MV-4-11 (cell line): ENCODE data around the gene SSC4D.
A peak's percentile ranks its signal among the peaks of the same experiment; 100 is the strongest.
"Not testable (repeated sequence)": the region's sequence is repeated elsewhere in the genome, so short reads cannot be mapped to it uniquely, and the experiment has no call there.

Source experiments
- DNase-seq: peaks from one replicate; lab custom pipeline; 2025; lab: John Stamatoyannopoulos, UW

SSC4D gene

DNA sequence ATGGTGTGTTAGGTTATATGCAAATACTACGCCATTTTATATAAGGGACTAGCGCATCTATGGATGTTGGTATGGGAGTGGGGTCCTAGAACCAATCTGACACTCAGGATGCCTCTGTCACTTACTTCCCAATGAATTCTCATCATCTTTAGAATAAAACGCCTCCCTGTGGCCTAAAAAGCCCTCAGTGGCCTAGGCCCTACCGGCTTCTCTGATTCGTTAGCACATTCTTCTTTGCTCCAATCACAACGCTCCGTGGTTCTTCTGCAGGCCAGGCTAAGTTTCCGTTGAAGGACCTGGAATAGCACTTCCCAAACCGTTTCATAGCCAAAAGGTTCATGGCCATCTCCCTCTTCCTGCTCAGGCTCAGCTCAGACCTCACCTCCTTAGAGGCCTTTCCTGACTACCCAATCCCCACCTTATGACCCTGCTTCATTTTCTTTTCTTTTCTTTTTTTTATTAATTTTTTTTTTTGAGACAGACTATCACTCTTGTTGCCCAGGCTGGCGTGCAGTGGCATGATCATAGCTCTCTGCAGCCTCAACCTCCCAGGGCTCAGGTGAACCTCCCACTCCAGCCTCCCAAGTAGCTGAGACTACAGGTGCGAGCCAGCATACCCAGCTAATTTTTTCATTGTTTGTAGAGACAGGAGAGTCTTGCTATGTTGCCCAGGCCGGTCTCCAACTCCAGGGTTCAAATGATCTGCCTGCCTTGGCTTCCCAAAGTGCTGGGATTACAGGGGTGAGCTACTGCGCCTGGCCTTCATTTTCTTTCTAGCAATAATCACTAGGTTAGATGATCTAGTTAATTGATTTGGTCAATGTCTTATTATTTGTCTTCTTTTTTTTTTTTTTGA, 26.2 kb downstream of the SSC4D start:
- DNase-seq: no peak

DNA sequence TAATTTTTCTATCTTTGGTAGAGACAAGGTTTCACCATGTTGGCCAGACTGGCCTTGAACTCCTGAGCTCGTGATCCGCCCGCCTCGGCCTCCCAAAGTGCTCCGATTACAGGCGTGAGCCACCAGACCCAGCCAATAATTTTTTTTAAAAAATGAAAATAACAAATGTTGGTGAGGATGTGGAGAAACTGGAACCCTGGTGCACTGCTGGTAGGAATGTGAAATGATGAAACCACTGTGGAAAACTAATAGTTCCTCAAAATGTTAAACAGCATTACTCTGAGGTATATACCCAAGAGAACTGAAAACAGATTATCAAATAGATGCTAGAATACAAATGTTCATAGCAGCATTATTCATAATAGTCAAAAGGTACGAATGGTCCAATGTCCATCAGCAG, 27.7 kb downstream of the SSC4D start:
- peak; percentile 48 for DNase-seq

DNA sequence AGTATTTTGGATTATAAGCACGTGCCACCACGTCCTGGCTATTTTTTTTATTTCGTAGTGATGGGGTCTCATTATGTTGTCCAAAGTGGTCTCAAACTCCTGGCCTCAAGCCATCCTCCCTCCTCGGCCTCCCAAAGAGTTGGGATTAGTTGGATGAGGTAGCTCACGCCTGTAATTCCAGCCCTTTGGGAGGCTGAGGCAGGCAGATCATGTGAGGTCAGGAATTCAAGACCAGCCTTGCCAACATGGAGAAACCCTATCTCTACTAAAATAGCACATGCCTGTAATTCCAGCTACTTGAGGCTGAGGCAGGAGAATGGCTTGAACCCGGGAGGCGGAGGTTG, 28.9 kb downstream of the SSC4D start:
- DNase-seq: no peak

DNA sequence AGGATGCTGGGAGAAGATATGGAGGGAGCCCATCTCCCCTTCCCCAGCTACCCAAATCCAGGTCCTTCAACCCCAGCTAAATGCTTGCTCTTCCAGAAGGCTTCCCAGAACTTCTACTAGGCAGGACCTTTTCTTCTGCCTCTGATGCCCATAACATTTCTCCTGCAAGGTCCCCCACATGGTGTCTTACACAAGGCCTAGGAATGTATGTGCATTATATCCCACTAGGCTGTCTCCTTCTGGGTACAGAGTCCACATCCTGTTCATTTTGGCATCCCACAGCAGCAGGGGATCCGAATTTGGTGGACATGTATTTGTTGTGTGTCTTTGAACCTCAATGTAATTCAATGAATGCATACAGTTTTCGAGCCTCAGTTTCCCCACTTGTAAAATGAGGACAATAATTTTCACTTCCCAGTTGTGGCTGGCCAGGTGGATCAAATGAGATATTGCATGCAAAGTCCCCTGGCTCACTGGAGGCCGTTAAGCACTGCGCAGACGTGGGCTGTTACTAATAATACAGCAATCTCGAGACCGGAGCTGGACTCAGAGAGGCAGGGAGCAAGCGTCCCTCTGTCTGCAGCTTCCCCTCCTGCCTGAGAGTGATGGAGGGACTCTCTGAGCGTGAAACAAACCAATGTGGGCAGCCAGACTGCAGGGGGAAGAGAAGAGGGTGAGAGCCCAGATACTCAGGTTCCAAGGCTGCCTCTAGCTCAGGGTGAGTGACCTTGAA, 32.1 kb downstream of the SSC4D start:
- no peak for DNase-seq

DNA sequence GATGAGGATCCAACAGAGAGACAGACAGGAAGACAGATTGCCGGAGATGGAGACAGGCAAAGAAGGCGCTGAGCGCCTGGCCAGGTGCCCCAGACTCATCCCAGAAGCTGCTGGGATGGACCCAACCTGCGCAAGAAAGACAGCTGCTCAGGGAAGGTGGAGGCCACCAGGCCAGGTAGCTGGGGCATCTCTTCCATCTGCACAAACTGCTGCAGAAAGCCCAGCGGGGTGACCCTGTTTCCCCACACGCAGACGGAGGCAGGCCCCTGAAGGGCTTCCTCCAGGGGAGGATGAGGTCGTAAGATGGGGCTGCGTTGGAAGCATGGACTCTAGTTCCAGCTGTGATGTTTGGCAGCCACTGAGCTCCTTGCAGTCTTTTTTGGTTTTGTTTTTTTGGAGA, 34.2 kb downstream of the SSC4D start:
- DNase-seq: no peak

DNA sequence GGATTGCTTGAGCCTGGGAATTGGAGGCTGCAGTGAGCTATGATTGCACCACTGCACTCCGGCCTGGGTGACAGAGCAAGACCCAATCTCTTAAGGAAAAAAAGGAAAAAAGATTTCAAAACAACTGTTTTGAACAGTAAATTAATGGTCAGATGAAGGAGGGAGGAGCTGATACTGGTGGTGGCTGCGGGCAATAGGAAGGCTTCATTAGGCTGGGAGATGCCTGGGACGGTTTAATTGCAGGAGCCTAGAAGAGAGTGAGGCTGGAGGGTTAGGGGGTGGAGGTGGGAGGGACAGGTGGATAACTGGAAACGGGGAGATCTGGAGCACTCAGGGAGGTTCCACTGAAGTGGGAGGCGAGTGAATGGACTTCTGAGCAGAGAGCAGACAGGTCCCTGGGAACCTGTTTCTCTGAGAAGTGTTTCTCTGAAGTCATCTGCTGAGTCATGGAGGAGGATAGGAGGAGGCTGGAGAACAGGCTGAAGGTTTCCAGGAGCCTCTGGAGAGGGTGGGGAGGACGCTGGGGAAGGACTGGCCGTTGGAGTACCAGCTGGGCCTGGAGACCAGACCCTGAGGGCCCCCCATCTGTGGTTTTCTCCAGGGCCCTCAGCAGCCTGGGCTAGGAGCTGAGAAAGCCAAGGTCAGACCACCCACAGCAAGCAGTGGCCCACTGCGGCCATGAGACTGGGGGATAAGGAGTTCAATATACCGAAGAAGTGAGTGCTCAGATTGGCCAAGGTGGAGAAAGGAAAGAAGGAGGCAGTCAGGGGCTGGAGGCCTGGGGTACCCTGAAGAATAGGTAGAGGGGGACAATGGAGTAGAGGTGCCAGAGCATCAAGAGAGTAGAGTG, 36.3 kb downstream of the SSC4D start:
- DNase-seq: no peak

DNA sequence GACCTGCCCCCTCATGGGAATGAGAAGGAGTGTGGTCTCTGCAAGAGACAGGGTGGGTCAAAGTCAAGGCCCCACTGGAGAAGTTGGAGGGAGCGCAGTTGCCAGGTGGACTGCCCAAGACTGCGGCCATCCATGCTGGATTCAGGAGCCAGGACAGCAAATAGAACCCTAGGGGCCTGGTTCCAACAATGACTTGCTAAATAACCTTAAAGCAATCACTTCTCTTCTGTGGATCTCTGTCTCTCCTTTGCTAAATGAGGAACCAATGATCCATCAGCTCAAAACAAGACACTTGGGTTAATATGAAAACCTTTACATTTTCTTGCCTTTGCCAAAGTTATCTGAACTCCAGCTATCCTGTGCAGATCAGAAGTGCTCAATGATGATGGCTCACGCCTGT, 38.1 kb downstream of the SSC4D start:
- DNase-seq: no peak

DNA sequence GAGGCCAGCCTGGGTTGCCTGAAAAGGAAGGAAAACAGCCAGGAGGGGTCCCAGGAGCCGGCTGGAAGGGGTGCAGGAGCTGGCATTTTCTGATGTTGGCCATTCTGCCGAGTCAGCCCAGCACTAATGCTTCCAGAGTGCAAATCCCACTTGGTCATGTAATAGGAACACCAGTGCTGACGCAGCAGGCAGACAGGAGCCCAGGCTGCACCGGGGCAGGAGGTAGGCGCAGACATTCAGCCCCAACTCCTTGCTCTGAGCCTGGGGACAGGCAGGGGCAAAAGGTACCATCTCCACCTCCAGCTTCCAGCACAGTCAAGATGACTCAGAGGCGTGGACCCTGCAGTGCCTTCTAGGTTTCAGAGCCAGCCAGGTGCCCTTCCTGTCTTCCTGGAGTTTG, 40.5 kb downstream of the SSC4D start:
- no peak for DNase-seq

DNA sequence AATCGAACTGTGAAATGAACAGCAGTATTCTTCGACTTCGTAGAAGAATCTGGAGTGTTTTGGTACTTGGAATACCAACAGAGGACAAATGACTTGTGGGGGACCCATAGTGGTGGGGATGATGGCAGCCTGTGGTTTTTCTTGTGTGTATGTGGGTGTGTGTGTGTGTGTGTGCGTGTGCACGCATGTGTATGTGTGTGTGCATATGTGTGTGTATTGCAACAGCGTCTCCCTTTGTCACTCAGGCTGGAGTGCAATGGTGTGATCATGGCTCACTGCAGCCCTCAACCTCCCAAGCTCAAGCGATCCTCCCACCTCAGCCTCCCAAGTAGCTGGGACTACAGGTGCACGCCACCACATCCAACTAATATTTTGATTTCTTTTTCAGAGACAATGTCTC, 41.3 kb downstream of the SSC4D start:
- DNase-seq: no peak

DNA sequence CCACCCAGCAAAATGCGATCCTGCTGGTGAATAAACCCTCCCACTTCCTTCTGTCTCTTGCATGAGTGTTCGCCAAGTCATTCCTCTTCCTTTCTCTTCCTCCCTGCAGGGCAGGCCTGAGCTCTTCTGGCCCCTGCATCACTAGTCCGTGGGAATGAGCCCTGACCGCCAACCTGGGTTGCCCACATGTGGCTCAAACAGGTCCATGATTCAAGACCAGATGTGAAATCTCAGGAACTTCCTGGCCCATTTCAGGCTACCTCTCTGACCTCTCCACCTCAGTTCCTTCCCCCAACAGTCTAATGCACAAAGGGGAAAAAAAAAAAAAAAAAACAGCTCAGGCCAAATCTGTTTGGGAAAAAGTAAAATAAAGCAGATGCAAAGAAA, 45.3 kb downstream of the SSC4D start:
- peak; percentile 79 for DNase-seq

DNA sequence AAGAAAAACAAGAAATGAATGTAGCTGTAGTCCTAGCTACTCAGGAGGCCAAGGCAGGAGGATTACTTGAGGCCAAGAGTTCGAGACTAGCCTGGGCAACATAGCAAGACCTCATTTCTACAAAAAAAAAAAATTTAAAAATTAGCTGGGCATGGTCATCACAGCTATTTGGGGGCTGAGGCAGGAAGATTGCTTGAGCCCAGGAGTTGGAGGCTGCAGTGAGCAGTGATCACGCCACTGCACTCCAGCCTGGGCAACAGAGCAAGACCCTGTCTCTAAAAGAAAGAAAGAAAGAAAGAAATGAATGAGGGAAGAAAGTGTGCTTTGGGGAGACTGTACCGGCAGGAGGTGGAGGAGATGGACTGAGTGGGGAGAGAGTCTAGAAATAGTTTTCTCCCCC, 45.7 kb downstream of the SSC4D start:
- DNase-seq: not testable (repeated sequence)

DNA sequence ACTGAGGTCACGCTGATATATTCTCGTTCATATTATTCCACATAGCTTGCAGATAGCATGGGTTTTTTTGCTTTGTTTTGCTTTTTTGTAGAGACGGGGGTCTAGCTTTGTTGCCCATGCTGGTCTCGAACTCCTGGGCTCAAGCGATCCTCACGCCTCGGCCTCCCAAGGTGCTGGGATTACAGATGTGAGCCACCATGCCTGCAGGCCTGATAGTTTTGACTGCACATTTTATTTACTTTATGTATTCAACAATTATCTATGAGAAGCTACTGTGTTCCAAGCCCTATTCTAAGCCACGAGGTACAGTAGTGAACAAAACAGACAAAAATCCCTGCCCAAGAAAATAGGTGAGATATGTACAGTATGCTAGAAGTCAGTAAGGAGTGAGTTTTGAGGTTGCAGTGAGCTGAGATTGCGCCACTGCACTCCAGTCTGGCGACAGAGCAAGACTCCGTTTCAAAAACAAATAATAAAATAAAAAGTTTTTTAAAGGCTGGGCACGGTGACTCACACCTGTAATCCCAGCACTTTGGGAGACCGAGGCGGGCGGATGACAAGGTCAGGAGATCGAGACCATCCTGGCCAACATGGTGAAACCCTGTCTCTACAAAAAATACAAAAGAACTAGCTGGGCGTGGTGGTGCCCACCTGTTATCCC, 49.4 kb downstream of the SSC4D start:
- DNase-seq: no peak

DNA sequence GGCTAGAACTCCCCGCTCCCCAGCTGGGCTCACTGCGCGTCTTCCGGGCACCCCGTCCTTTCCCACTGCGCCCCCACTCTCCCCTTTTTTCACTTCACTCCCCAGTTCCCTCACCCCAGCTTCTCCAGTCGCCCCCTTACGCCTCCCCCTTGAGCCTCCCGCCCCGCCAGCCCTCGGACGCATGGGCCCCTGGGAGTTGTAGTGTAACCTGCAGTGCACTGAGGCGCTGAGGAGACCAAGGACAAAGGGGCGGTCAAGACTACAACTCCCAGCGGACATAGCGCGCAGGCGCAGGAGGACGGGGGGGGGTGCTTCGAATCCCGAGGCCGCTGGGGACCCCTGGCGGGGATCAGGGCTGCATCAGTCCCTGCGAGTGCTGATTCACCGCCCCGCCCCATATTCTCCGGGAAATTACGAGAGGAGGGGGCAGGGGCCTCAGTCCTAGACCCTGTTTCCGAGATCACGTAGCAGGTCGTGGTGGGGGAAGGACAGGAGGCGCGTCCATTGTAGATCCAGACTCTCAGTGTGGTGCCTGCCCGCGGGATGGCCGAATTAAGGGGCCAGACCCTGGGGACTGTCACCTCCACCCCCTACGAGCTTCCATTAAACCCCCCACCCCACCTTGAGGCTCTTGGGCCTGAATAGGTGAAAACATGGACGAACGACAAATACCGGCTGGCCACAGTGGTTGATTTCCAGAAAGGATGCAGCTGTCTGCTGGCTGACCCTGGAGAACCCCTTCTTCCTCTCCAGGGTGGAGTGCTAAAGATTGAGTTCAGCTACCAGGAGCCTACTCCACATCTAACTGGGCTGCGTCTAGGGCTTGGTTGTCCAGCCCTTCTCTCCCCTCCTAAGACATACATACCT, 50.2 kb downstream of the SSC4D start:
- peak; percentile 95 for DNase-seq

DNA sequence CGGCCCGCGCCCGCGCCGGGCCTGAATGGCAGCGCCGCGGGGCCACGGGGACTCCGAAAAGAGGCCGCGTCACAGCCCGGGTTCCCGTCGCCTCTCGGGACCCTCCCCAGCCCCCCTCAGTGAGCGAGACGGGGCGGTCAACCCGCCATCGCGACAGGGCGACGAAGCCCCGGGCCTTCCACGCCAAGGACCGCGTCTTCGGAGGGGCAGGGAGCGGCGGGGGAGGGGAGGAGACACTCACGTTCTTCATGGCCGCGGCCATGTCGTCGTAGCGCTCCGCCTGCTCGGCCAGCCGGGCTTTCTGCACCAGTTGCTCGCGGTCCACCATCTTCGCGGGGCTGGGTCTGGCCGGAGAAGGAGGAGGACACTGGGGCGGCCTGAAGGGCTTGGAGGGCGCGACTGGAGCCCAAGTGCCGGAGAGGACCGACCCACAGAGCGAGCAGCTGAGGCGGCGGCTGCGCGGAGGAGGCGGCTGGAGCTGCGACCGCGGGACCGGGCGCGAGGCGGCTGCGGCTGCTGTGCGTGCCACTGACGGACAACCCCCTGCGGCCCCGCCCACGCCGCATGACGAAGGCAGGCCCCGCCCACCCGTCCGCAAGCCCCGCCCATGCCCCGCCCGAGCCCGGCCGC, 50.9 kb downstream of the SSC4D start, which contains the start of gene YWHAG:
TSS of gene YWHAG (minus strand) at position 511 of the 630 bp plus-strand sequence. CDS start at position 328, 183 bp downstream.
- peak; percentile 82 for DNase-seq

DNA sequence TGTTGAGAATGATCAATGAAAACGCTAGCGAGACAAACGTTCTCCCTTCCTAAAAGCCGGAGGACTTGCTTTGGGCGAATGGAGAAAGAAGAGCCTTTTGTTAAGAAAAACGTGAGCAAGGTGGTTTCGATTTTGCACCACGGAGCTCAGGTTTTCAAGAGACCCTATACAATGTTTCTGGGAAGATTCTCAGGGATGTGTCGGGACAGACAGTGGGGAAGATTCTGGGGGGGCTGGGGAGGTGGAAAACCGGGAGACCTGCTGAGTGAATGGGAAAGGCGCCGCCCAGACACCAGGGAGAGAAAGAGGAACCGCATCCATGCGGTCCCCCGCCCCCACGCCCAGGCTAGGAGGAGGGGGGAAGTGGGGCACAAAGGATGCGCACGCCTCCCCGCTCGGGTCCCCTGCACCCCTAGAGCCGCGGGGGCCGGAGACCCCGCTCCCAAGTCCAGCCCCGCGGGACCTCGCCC, 51.5 kb downstream of the SSC4D start:
- DNase-seq: peak; percentile 57

DNA sequence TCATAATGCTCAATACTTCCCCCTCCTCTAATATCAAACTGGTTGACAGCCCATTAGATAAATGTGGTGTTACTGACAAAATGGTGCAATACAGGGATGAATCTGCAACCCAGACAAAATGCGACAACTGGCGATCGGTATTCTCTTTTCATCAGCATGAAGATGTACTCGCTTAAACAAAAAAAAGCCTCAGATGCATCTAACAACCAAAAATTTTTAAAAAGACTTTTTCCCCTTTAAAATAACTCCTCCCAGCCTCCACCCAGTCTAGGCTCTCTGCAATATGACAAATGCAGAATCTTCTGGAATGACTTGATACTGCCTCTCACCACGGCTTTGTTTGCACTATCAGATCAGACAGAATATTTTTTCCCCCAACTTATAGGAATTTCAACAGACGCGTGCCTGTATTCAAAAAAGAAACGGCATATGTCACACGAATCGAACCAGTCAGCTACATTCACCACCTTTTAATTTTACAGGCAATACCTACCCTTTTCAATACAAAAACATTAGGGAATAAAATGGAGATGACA, 52.0 kb downstream of the SSC4D start:
- DNase-seq: no peak

DNA sequence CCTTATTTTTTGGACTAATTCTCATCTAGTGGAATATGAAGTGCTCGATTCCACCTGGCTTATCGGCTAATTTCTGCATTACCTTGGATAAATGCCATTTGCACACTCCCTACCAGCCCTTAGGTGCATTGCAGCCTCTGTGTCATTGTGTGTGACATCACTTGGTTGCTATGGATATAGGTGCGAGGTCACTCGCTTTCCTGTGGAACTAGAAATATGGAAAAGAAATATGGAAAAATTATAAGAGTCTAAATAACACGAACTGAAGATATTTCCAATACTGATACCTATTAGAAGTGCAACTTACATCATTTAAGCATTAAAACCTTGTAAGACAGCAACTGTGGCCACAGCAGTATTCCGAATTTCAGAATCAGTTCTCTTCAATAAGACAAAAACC, 52.7 kb downstream of the SSC4D start:
- DNase-seq: no peak

DNA sequence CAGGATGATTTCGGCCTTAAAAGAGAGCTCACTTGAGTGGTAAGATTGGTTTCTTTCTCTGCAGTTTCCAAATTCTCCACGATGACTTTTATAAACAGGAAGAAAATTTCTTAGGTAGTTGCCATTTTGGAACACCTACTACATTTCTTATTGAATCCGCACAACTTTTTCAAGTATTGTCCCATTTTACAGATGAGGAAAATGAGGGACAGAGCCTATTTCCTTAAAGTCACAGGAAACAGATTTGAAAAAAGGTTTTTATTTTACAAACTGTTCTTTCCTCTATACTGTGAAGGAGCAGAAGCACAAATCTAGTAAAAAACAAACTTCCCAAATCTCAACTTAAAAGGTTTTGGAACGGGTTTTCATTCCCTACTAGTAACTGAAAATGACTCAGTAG, 53.4 kb downstream of the SSC4D start:
- no peak for DNase-seq

DNA sequence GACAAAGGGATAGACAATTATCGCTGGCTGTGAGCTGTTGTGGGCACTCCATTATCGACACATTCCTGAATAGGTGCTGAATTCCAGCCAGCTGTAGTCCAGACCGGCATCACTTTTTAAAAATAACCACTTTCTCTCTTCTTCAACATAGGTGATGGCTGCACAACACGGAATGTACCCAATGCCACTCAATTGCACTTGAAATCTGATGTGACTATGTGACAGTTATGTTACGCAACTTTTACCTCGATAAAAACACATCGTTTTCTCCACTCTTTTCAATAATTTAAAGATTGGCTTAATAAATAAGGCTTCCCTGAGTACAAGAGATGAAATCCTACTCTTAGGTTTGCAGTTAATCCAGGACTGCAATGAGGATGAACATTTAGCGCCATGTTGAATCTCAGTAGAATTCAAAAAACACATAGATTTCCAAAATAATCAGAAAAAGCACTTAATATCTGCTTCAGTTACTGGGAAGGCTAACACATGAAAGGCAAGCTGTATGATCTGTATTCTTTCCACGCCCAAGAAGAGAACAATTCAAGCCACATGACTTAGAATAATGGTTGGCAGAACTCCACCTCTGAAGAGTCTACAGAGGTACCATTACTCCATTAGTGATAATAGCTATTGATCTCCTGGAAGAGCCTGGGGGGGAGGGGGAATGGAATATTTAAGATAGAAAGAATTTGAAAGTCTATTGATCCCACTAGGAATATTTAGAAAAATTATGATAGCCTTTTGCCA, 54.3 kb downstream of the SSC4D start:
- DNase-seq: no peak
